Measurements from ENCODE around the gene TMEM63C. TPM values are rescaled to one million over a fixed set of nuclear protein-coding genes. Genes with fewer than 3 reads are reported as not detected.

Gene TMEM63C
- total RNA-seq, 6 donors from 2014 or later, result 0.15 to 8.3 (median 0.80) TPM; not detected in 2

DNA sequence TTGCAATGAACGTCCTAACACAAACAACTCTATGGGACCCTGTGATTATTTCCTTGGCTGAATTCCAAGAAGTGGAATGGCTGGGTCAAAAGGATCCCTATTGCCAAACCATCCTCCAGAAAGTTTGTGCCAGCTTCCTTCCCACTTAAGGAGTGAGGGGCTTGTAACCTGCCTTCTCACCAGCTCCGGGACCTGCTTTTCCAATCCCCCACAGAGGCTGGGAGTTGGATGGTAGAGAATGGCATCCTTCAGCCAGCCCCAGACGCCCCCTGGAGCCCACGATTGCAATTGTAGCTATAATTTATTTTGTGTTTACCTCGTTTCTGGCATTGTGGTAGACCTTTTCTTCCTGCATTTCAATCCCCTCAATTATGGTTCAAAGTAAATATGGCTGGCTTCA, 30.4 kb upstream of the TMEM63C start:
- no peak overlapping the region for H3K27ac ChIP-seq
- DNase-seq (no peak), ATAC-seq (ENCODE audit: low FRiP score in 2 of 2) (no peak)
- H3K27me3 ChIP-seq, result no peaks in the 10 kb centered on the region
- no peaks in the 10 kb centered on the region for H3K9me3 ChIP-seq
- no peak overlapping the region for H3K4me3 ChIP-seq
- no peaks in the 10 kb centered on the region for H3K36me3 ChIP-seq
- WGBS, 2 donors, result 3 to 9% methylated on average over 5 of the region's 5 CpGs
- TF ChIP-seq, protein P1, sequence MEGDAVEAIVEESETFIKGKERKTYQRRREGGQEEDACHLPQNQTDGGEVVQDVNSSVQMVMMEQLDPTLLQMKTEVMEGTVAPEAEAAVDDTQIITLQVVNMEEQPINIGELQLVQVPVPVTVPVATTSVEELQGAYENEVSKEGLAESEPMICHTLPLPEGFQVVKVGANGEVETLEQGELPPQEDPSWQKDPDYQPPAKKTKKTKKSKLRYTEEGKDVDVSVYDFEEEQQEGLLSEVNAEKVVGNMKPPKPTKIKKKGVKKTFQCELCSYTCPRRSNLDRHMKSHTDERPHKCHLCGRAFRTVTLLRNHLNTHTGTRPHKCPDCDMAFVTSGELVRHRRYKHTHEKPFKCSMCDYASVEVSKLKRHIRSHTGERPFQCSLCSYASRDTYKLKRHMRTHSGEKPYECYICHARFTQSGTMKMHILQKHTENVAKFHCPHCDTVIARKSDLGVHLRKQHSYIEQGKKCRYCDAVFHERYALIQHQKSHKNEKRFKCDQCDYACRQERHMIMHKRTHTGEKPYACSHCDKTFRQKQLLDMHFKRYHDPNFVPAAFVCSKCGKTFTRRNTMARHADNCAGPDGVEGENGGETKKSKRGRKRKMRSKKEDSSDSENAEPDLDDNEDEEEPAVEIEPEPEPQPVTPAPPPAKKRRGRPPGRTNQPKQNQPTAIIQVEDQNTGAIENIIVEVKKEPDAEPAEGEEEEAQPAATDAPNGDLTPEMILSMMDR (IDR thresholded peaks at IDR 0.05), result peak in 1 of 6 experiments; percentile 14
- TF ChIP-seq EP300 (IDR thresholded peaks at IDR 0.05), result no peak
- no peaks in the 10 kb centered on the region for H3K4me1 ChIP-seq

DNA sequence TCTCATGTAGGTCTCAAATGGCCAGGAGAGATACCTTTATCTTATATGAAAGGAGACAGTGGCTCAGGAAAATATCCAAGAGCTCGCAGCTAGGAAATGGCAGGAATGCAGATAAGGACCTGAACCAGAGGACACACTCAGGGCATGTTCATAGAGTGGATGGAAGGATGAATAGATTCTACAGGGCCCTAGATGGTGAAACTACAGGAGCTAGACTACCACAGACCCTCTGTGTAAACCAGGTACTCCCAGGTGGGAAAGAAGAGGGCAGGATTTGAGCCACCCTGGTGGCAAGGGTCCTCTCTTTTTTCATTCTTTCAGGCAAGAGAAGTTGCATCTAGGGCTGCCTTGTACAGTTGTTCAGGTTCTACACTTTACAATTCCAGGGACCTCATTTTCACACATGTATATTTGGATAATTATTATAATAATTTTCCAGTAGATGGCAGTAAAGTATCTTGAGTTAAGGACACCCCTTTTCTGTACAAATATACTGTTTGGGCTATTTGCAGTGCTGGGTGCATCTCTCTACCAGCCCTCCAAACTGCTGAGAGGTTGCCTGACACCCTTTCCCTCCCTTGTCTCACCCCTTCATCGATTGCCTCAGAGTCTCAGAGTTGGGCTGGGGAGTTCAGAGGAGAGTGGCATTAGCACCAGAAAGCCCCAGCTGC, 29.5 kb upstream of the TMEM63C start:
- Histone ChIP-seq H3K9me3 (no peaks in the 10 kb centered on the region), H3K27ac (no peak overlapping the region), H3K4me3 (no peak overlapping the region), H3K27me3 (no peaks in the 10 kb centered on the region), H3K36me3 (no peaks in the 10 kb centered on the region), H3K4me1 (no peaks in the 10 kb centered on the region)
- 37 to 55% methylated on average over 2 of the region's 2 CpGs for WGBS, 2 donors
- TF ChIP-seq EP300 (IDR thresholded peaks at IDR 0.05) (no peak), POLR2A (IDR thresholded peaks at IDR 0.05) (no peak), POLR2AphosphoS5 (IDR thresholded peaks at IDR 0.05) (no peak)
- TF ChIP-seq, protein P1 (IDR thresholded peaks at IDR 0.05), result no peak
- ATAC-seq (ENCODE audit: low FRiP score in 2 of 2) (peak; percentile 21 to 54), DNase-seq (no peak)

DNA sequence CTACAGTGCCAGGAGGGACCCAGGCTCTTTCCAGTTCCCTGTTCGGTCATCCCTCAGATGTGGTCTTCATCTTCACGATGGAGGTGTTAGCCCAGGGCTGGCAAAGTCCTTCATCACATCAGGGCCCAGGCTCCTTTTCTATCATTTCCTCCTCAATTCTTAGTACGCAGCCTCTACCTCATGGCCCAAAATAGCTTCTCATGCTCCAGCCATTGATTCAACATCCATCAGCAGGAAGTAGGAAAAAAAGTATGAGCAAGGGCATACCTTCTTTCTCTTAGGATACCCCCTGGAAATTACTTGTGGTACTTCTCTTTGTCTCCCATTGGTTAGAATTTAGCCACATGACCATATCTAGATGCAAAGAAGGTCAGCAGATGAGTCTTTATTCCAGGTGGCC, 27.8 kb upstream of the TMEM63C start:
- H3K36me3 ChIP-seq, result no peaks in the 10 kb centered on the region
- TF ChIP-seq, protein P1 (IDR thresholded peaks at IDR 0.05), result no peak
- TF ChIP-seq POLR2A (IDR thresholded peaks at IDR 0.05) (no peak), POLR2AphosphoS5 (IDR thresholded peaks at IDR 0.05) (no peak), EP300 (IDR thresholded peaks at IDR 0.05) (no peak)
- no peak overlapping the region for H3K27ac ChIP-seq
- WGBS, 2 donors, result 96 to 97% methylated on average over 3 of the region's 3 CpGs
- H3K4me1 ChIP-seq, result no peaks in the 10 kb centered on the region
- H3K4me3 ChIP-seq, result no peak overlapping the region
- H3K27me3 ChIP-seq, result no peaks in the 10 kb centered on the region
- no peaks in the 10 kb centered on the region for H3K9me3 ChIP-seq
- ATAC-seq (ENCODE audit: low FRiP score in 2 of 2), result no peak
- no peak for DNase-seq

DNA sequence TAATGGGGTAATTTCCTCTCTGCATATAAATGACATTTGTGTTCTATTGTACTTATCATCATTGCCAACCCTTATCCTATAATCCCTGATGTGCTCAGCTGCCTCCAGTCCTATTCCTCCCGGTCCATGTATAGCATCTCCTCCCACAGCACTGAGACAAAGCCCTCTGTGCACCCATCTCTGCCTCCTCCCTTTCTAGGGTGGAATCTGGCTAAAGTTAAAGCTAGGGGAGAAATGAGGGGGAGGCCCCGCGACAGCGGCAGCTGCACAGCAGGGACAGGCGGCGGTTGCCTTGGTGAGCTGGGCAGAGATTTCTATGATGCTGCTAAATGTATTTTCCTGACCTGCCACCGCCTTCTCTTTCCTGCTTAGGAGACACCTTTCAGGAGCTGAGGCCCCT, 27.2 kb upstream of the TMEM63C start:
- no peaks in the 10 kb centered on the region for H3K9me3 ChIP-seq
- WGBS, 2 donors, result 57 to 60% methylated on average over 7 of the region's 7 CpGs
- no peak overlapping the region for H3K4me3 ChIP-seq
- no peaks in the 10 kb centered on the region for H3K4me1 ChIP-seq
- no peaks in the 10 kb centered on the region for H3K36me3 ChIP-seq
- TF ChIP-seq POLR2AphosphoS5 (IDR thresholded peaks at IDR 0.05) (no peak), POLR2A (IDR thresholded peaks at IDR 0.05) (no peak), EP300 (IDR thresholded peaks at IDR 0.05) (no peak)
- TF ChIP-seq, protein P1 (IDR thresholded peaks at IDR 0.05), result no peak
- DNase-seq (no peak), ATAC-seq (ENCODE audit: low FRiP score in 2 of 2) (no peak)
- no peaks in the 10 kb centered on the region for H3K27me3 ChIP-seq
- no peak overlapping the region for H3K27ac ChIP-seq

DNA sequence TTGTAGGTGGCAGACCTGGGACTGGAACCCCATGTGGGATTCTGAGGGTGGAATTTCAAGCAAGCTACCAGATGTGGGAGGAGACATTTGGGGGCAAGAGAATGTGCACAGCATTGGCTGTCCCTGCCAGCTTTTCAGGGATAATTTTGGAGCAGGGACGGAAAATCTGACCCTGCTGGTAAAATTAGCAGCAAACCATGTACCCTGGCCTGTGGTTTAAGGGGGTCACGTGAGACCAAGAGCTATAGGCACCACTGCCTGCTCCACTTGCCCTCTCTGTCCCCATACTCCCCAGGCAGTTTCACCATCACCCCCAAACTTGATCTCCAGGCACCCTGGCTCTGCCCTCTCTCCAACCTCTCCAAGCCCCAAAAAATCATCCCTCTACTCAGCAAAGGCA, 26.5 kb upstream of the TMEM63C start:
- no peaks in the 10 kb centered on the region for H3K4me1 ChIP-seq
- no peak overlapping the region for H3K4me3 ChIP-seq
- H3K9me3 ChIP-seq, result no peaks in the 10 kb centered on the region
- H3K27me3 ChIP-seq, result no peaks in the 10 kb centered on the region
- DNase-seq (no peak), ATAC-seq (ENCODE audit: low FRiP score in 2 of 2) (no peak)
- 76 to 94% methylated on average over 2 of the region's 2 CpGs for WGBS, 2 donors
- H3K27ac ChIP-seq, result no peak overlapping the region
- H3K36me3 ChIP-seq, result no peaks in the 10 kb centered on the region
- TF ChIP-seq, protein P1 (IDR thresholded peaks at IDR 0.05), result no peak
- TF ChIP-seq EP300 (IDR thresholded peaks at IDR 0.05) (no peak), POLR2AphosphoS5 (IDR thresholded peaks at IDR 0.05) (no peak), POLR2A (IDR thresholded peaks at IDR 0.05) (no peak)
